ENCODE results near the gene BBS1.
A peak's percentile ranks its signal among the peaks of the same experiment; 100 is the strongest.

Gene BBS1

DNA sequence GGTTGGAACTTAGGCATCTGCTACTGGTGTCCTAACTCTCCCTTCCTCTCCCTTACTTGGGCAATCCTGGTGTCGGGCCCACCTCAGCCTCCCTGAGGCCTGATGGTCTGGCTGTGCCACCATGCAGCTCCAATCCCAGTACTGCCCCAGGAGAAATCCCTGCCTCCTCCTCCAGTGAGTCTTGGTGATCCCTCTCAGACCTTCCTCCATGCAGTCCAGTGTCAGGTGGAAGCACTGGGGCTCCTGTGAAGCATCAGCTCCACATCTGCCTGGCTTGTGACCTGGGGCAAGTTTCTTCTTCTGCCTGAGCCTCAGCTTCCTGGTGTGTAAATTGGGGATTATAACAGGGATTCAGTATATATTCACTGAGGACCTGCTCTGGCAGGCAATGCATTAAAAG, 45.5 kb upstream of the BBS1 start:
- Histone ChIP-seq H3K9me3 (ENCODE audit: insufficient read depth, low read depth, low read length) (no peaks in the 10 kb centered on the region; the same call in 1 of the 2 replicates), H3K4me2 (ENCODE audit: low read depth, low read length, poor library complexity, severe bottlenecking) (peak overlapping the region; percentile 66), H3K4me3 (ENCODE audit: low read length, poor library complexity, severe bottlenecking) (peak overlapping the region; percentile 26), H3K4me1 (ENCODE audit: insufficient read depth, low read length, poor library complexity, severe bottlenecking) (peaks cover 28% of the 10 kb centered on the region), H3K79me2 (ENCODE audit: insufficient read depth, low read length) (no peaks in the 10 kb centered on the region), H3K9me2 (replicated peaks; ENCODE audit: low read depth, low read length) (no peaks in the 10 kb centered on the region), H3F3A (ENCODE audit: low read depth) (peaks cover 9% of the 10 kb centered on the region; the same call in 1 of the 2 replicates), H3K27me3 (ENCODE audit: insufficient read depth, low read length, poor library complexity, severe bottlenecking) (no peaks in the 10 kb centered on the region), H3K9ac (ENCODE audit: low read depth, low read length, poor library complexity, severe bottlenecking) (peak overlapping the region; percentile 31), H3K36me3 (ENCODE audit: insufficient read depth, low read length) (no peaks in the 10 kb centered on the region), H2AFZ (ENCODE audit: low read length) (no peak overlapping the region), H4K20me1 (ENCODE audit: insufficient read depth, low read length, poor library complexity, severe bottlenecking) (no peaks in the 10 kb centered on the region)
- TF ChIP-seq, protein P1, sequence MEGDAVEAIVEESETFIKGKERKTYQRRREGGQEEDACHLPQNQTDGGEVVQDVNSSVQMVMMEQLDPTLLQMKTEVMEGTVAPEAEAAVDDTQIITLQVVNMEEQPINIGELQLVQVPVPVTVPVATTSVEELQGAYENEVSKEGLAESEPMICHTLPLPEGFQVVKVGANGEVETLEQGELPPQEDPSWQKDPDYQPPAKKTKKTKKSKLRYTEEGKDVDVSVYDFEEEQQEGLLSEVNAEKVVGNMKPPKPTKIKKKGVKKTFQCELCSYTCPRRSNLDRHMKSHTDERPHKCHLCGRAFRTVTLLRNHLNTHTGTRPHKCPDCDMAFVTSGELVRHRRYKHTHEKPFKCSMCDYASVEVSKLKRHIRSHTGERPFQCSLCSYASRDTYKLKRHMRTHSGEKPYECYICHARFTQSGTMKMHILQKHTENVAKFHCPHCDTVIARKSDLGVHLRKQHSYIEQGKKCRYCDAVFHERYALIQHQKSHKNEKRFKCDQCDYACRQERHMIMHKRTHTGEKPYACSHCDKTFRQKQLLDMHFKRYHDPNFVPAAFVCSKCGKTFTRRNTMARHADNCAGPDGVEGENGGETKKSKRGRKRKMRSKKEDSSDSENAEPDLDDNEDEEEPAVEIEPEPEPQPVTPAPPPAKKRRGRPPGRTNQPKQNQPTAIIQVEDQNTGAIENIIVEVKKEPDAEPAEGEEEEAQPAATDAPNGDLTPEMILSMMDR (conservative IDR thresholded peaks at IDR 0.05; ENCODE audit: low read length) = no peak
- no peak for TF ChIP-seq EZH2phosphoT487 (IDR thresholded peaks at IDR 0.05; ENCODE audit: borderline replicate concordance)

DNA sequence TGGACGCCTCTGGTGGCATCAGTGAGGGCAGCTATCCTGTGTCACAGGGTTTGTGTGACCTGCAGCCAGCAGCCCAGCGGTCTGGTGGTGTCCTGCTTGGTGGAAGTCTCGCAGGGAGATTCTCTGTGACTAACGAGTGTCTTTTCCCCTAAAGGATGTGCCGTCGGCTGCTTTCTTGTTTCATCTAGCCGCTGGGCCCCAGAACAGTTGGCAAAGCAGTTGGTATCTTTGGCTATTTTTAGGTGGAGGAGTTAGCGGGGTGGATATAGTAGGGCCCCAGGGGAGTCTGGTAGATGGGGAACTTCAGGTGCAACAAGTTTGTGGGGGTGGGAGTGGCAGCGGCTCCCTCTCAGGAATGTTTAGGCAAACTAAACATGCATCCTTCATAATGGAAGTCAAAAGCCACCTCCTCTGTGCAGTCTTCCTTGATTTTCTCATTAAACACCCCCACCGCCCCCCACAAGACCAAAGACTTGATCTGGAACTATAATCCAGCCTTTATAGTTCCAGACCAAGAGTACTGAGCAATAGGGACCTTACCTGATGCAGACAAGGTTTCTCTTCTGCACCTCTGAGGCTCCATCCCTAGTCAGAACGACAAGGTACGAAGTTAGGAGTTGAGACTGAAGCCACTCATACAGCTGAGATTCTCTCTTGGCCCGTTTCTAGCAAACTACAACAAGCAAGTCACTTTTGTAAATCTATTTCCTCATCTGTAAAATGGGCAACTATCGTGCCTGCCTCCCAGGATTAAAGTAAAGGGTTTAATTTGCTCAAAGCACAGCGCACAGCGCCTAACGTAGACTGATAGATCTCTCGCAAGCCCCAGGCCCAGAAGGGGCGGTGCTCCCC, 44.8 kb upstream of the BBS1 start:
- H4K20me1 ChIP-seq (ENCODE audit: insufficient read depth, low read length, poor library complexity, severe bottlenecking) = no peaks in the 10 kb centered on the region
- H3K9ac ChIP-seq (ENCODE audit: low read depth, low read length, poor library complexity, severe bottlenecking) = peak overlapping the region; percentile 32
- peak overlapping the region; percentile 69 for H2AFZ ChIP-seq (ENCODE audit: low read length)
- peaks cover 9% of the 10 kb centered on the region; the same call in 1 of the 2 replicates for H3F3A ChIP-seq (ENCODE audit: low read depth)
- TF ChIP-seq EZH2phosphoT487 (IDR thresholded peaks at IDR 0.05; ENCODE audit: borderline replicate concordance) = no peak
- TF ChIP-seq, protein P1 (conservative IDR thresholded peaks at IDR 0.05; ENCODE audit: low read length) = no peak
- peak overlapping the region; percentile 71 for H3K4me3 ChIP-seq (ENCODE audit: low read length, poor library complexity, severe bottlenecking)
- no peaks in the 10 kb centered on the region for H3K36me3 ChIP-seq (ENCODE audit: insufficient read depth, low read length)
- no peaks in the 10 kb centered on the region for H3K27me3 ChIP-seq (ENCODE audit: insufficient read depth, low read length, poor library complexity, severe bottlenecking)
- no peaks in the 10 kb centered on the region for H3K9me2 ChIP-seq (replicated peaks; ENCODE audit: low read depth, low read length)
- peaks cover 28% of the 10 kb centered on the region for H3K4me1 ChIP-seq (ENCODE audit: insufficient read depth, low read length, poor library complexity, severe bottlenecking)
- H3K9me3 ChIP-seq (ENCODE audit: insufficient read depth, low read depth, low read length) = no peaks in the 10 kb centered on the region; the same call in 1 of the 2 replicates
- H3K4me2 ChIP-seq (ENCODE audit: low read depth, low read length, poor library complexity, severe bottlenecking) = peak overlapping the region; percentile 66
- no peaks in the 10 kb centered on the region for H3K79me2 ChIP-seq (ENCODE audit: insufficient read depth, low read length)

DNA sequence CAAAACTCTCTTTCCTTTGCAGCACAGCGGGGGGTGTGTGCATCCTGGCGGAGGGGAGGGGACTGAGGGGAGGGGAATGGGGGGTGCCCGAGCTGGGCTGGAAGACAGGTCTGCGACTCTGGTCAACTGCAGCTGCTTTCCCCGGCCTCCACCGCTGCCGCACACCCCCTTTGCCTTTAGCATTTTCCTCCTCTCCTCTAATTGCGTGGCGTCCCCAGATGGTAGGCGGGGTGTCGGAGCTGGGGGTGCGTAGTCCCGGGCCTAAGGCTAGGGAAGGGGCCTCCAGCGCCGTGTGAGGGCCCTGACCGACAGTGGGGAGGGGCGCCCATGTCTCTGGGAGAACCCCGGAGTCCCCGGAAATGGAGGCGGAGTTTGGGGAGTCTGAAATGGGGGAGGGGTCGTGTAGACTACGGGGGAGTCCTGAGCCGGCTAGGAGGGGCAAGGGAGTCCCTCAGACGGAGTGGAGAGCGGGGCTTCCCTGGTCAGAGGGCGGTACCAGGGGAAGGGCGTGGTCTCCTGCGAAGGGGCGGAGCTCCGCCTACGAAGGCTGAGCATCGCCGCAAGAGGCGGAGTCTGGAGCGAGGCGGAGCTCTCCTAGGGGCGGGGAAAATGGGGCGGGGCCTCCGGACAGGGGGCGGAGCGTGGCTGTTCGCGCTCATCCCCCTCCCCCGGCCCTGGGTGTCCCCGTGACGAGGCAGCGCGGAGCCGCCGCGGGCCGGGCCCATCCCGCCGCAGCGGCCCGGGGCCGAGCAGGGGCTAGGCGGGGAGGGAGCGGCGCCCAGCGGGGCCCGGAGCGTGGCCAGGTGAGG, 44.0 kb upstream of the BBS1 start, which contains the start of gene PELI3:
TSS of gene PELI3 (plus strand) at position 681 of the 809 bp plus-strand sequence. CDS start 1,224 bp downstream, outside the sequence.
- H3K27me3 ChIP-seq (ENCODE audit: insufficient read depth, low read length, poor library complexity, severe bottlenecking) = no peaks in the 10 kb centered on the region
- TF ChIP-seq, protein P1 (conservative IDR thresholded peaks at IDR 0.05; ENCODE audit: low read length) = no peak
- TF ChIP-seq EZH2phosphoT487 (IDR thresholded peaks at IDR 0.05; ENCODE audit: borderline replicate concordance) = no peak
- H4K20me1 ChIP-seq (ENCODE audit: insufficient read depth, low read length, poor library complexity, severe bottlenecking) = no peaks in the 10 kb centered on the region
- peak within 1 kb of the TSS; percentile 66 for H3K4me2 ChIP-seq (ENCODE audit: low read depth, low read length, poor library complexity, severe bottlenecking)
- peak within 1 kb of the TSS; percentile 69 for H2AFZ ChIP-seq (ENCODE audit: low read length)
- no peaks in the 10 kb centered on the region for H3K36me3 ChIP-seq (ENCODE audit: insufficient read depth, low read length)
- H3K4me1 ChIP-seq (ENCODE audit: insufficient read depth, low read length, poor library complexity, severe bottlenecking) = peaks cover 28% of the 10 kb centered on the region
- H3F3A ChIP-seq (ENCODE audit: low read depth) = peaks cover 9% of the 10 kb centered on the region; the same call in 1 of the 2 replicates
- no peaks in the 10 kb centered on the region for H3K9me2 ChIP-seq (replicated peaks; ENCODE audit: low read depth, low read length)
- H3K4me3 ChIP-seq (ENCODE audit: low read length, poor library complexity, severe bottlenecking) = peak within 1 kb of the TSS; percentile 71
- no peaks in the 10 kb centered on the region; the same call in 1 of the 2 replicates for H3K9me3 ChIP-seq (ENCODE audit: insufficient read depth, low read depth, low read length)
- H3K9ac ChIP-seq (ENCODE audit: low read depth, low read length, poor library complexity, severe bottlenecking) = peak within 1 kb of the TSS; percentile 32
- no peaks in the 10 kb centered on the region for H3K79me2 ChIP-seq (ENCODE audit: insufficient read depth, low read length)
